A673 (cell line): Measurements from ENCODE around the gene SEC23B. TPM values are rescaled to one million over a fixed set of nuclear protein-coding genes. Genes with fewer than 3 reads are reported as not detected.

Experiments
- BruUV-seq: library from RNA; stranded (reverse); fragments of 400-500 nt; replicated peaks from 2 replicates; lab custom pipeline; 2021; lab: Mats Ljungman, UMichigan
- CTCF ChIA-PET: fragments of 300-600 bp; sonication (Branson Sonifier 250); formaldehyde crosslinking; loops from one replicate; lab custom pipeline; 2022; ENCODE audit warnings: antibody characterized with exemption; lab: Charles Lee
- POLR2A ChIA-PET: fragments of 300-600 bp; sonication (Branson Sonifier 250); formaldehyde crosslinking; loops from one replicate; lab custom pipeline; 2022; ENCODE audit warnings: antibody characterized with exemption; ENCODE audit not compliant: low non-redundant PET; lab: Charles Lee
- DNase-seq: peaks from one replicate; pipeline ENCODE4 v3.0.0-alpha.2; 2015; ENCODE audit warnings: low spot score
- H3K27ac ChIP-seq: fragments of 200-600 bp; sonication (generic); 2 replicates; pipeline ENCODE4 v1.5.1; 2016; ENCODE audit warnings: mixed run types, low read depth, mild to moderate bottlenecking, mixed read lengths, antibody characterized with exemption, low read length; ENCODE audit not compliant: poor library complexity, severe bottlenecking
- H3K27me3 ChIP-seq: fragments of 200-600 bp; sonication (generic); replicated peaks from 2 replicates; pipeline ENCODE4 v1.6.1; 2017; ENCODE audit warnings: mixed run types, low read depth, mild to moderate bottlenecking, mixed read lengths, antibody characterized with exemption, low read length; ENCODE audit not compliant: insufficient read depth, poor library complexity
- H3K36me3 ChIP-seq: fragments of 200-600 bp; sonication (generic); 2 replicates; pipeline ENCODE4 v1.6.1; 2016; ENCODE audit warnings: mixed run types, mild to moderate bottlenecking, mixed read lengths, antibody characterized with exemption, low read length; ENCODE audit not compliant: insufficient read depth, poor library complexity, severe bottlenecking
- H3K4me1 ChIP-seq: fragments of 200-600 bp; sonication (generic); 2 replicates; pipeline ENCODE4 v1.6.1; 2017; ENCODE audit warnings: mixed run types, mild to moderate bottlenecking, mixed read lengths, antibody characterized with exemption, low read length; ENCODE audit not compliant: insufficient read depth, poor library complexity, severe bottlenecking
- H3K4me3 ChIP-seq: fragments of 200-600 bp; sonication (generic); 2 replicates; pipeline ENCODE4 v1.5.1; 2016; ENCODE audit warnings: low read depth, mixed run types, mild to moderate bottlenecking, mixed read lengths, low read length; ENCODE audit not compliant: poor library complexity, severe bottlenecking
- H3K9me3 ChIP-seq: fragments of 200-600 bp; sonication (generic); 2 replicates; pipeline ENCODE4 v1.6.1; 2016; ENCODE audit warnings: mixed run types, low read depth, mild to moderate bottlenecking, mixed read lengths, antibody characterized with exemption, low read length; ENCODE audit not compliant: poor library complexity, severe bottlenecking
- CTCF ChIP-seq: fragments of 300-800, 200-600 bp; sonication (generic); conservative IDR thresholded peaks from 2 replicates; pipeline ENCODE4 v1.5.1; 2017; ENCODE audit warnings: low read depth, mild to moderate bottlenecking, antibody characterized with exemption, low read length, moderate library complexity, mixed read lengths
- EZH2 ChIP-seq: fragments of 200-600 bp; sonication (generic); IDR thresholded peaks from 2 replicates; pipeline ENCODE4 v1.6.1; 2017; ENCODE audit warnings: borderline replicate concordance, low read depth, mild to moderate bottlenecking, mixed read lengths, antibody characterized with exemption, low read length; ENCODE audit not compliant: poor library complexity, severe bottlenecking
- intact Hi-C: fragments of 100-400 bp; cut with micrococcal nuclease; formaldehyde crosslinking; loops from one replicate; pipeline ENCODE4 v1.10.0; 2022; ENCODE audit not compliant: unreplicated experiment
- total RNA-seq: library from RNA; stranded (reverse); gene quantifications from 2 replicates; pipeline ENCODE4 v1.2.3, GENCODE V29; 2021

The SEC23B gene
- total RNA-seq, 1 experiment from 2014 or later: 55.9 TPM

DNA sequence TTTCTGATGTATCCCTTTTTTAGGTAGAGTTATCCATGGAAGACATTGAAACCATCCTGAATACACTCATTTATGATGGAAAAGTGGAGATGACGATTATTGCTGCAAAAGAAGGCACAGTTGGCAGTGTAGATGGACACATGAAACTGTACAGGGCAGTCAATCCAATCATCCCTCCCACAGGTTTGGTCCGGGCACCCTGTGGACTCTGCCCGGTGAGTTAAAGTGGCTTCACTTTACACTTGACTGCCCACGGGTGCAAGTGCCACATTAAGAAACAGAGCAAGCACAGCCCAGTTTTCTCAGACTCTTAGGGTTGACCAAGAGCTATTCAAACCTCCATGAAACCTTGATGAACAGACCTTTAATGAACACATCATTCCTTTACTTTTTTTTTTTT, 26.1 kb upstream of the SEC23B start:
- no peak for DNase-seq
- intact Hi-C loops: no loop called here
- no TSS peak for BruUV-seq
- Histone ChIP-seq H3K9me3 (no peaks in the 10 kb centered on the region), H3K36me3 (peaks cover 44% of the 10 kb centered on the region), H3K4me1 (no peaks in the 10 kb centered on the region), H3K27me3 (no peaks in the 10 kb centered on the region), H3K27ac (no peak overlapping the region), H3K4me3 (no peak overlapping the region)
- POLR2A ChIA-PET: no interaction called here
- TF ChIP-seq CTCF (no peak), EZH2 (no peak)
- CTCF ChIA-PET: no interaction called here

- intact Hi-C loops: no loop called here
- no TSS peak for BruUV-seq
- ChIA-PET POLR2A (interaction anchor here (0.6 kb wide), 1 partner anchor 1219 kb away, joined by 4 read pairs; no protein-coding TSS in a partner anchor), CTCF (no interaction called here)
- Histone ChIP-seq H3K9me3 (no peaks in the 10 kb centered on the region), H3K27ac (no peak overlapping the region), H3K27me3 (no peaks in the 10 kb centered on the region), H3K4me1 (no peaks in the 10 kb centered on the region), H3K4me3 (no peak overlapping the region), H3K36me3 (peaks cover 37% of the 10 kb centered on the region)
- TF ChIP-seq CTCF (no peak), EZH2 (no peak)
- DNase-seq: no peak
These were observed 19.4 kb upstream of the SEC23B start for GRCh38 chr20:18488301-18488700.

GRCh38 chr20:18496042-18496441, 11.7 kb upstream of the SEC23B start:
- BruUV-seq: no TSS peak

More at GRCh38 chr20:18496042-18496441, 11.7 kb upstream of the SEC23B start:
- intact Hi-C loops: no loop called here
- no peak for DNase-seq
- ChIA-PET CTCF (no interaction called here), POLR2A (no interaction called here)
- Histone ChIP-seq H3K4me3 (peak overlapping the region; percentile 81), H3K27ac (no peak overlapping the region), H3K4me1 (no peaks in the 10 kb centered on the region), H3K9me3 (no peaks in the 10 kb centered on the region), H3K36me3 (no peaks in the 10 kb centered on the region), H3K27me3 (no peaks in the 10 kb centered on the region)
- no peak for TF ChIP-seq CTCF
- no peak for TF ChIP-seq EZH2
